Suprapubic skin (tissue), 3 donors: ENCODE data around the gene MUC22.

Experiments used
- CTCF ChIP-seq, 2 donors: fragments of 200-600 bp in 1 of 2; fragments of 450-650 bp in 1 of 2; sonication (generic) in 1 of 2; IDR thresholded peaks; one replicate each; pipeline ENCODE4 v1.5.1; 2016 to 2019; ENCODE audit warnings: antibody characterized with exemption in 2 of 2, mild to moderate bottlenecking in 1 of 2, moderate library complexity in 1 of 2
- POLR2A ChIP-seq, 2 donors: fragments of 450-650 bp; IDR thresholded peaks; one replicate each; pipeline ENCODE4 v1.6.1; 2017; ENCODE audit warnings: antibody characterized with exemption in 2 of 2, mild to moderate bottlenecking in 2 of 2, moderate library complexity in 2 of 2

GRCh38 chr6:31020057-31020456, 9.8 kb downstream of the MUC22 start:
- TF ChIP-seq CTCF (IDR thresholded peaks at IDR 0.05): no peak
- no peak for TF ChIP-seq POLR2A (IDR thresholded peaks at IDR 0.05)
